Measurements from ENCODE around the gene H19. TPM values are rescaled to one million over a fixed set of nuclear protein-coding genes. Genes with fewer than 3 reads are reported as not detected.

The H19 gene
- total RNA-seq, 2 experiments from 2014 or later: not detected

- H3K36me3 ChIP-seq (ENCODE audit: insufficient read depth, low read length): no peaks in the 10 kb centered on the region
- no peak overlapping the region for H3K27ac Mint-ChIP-seq
- H3K36me3 Mint-ChIP-seq (ENCODE audit: low read depth): no peaks in the 10 kb centered on the region
- no peaks in the 10 kb centered on the region for H3K9me3 ChIP-seq (ENCODE audit: control insufficient read depth in 1 of 2, insufficient read depth in 1 of 2, low read length in 2 of 2)
- H3K4me3 Mint-ChIP-seq: no peak overlapping the region
- no peak for ATAC-seq (ENCODE audit: poor library complexity)
- H3K4me1 Mint-ChIP-seq (ENCODE audit: low read depth): no peaks in the 10 kb centered on the region
- ChIA-PET POLR2A (no interaction called here), CTCF (no interaction called here)
- TF ChIP-seq CTCF (IDR thresholded peaks at IDR 0.05): no peak
- no peaks in the 10 kb centered on the region for H3K27me3 Mint-ChIP-seq
- H3K9me3 Mint-ChIP-seq: no peaks in the 10 kb centered on the region
- intact Hi-C loops (cut with DNase I, micrococcal nuclease): no loop called here
- H3K4me1 ChIP-seq (ENCODE audit: insufficient read depth, low read length): no peaks in the 10 kb centered on the region
- no peaks in the 10 kb centered on the region for H3K27me3 ChIP-seq (ENCODE audit: control insufficient read depth in 1 of 2, insufficient read depth in 2 of 2, low read length in 2 of 2)
- DNase-seq: no peak
- no peak overlapping the region for H3K27ac ChIP-seq (ENCODE audit: low read depth in 1 of 2, low read length in 2 of 2)
- H3K4me3 ChIP-seq (ENCODE audit: low read length): no peak overlapping the region
Observed at GRCh38 chr11:1987024-1987423, 10.6 kb downstream of the H19 start.

GRCh38 chr11:1983601-1983961, 14.1 kb downstream of the H19 start:
- Histone ChIP-seq H3K27ac (ENCODE audit: low read depth in 1 of 2, low read length in 2 of 2) (no peak overlapping the region), H3K9me3 (ENCODE audit: control insufficient read depth in 1 of 2, insufficient read depth in 1 of 2, low read length in 2 of 2) (no peaks in the 10 kb centered on the region), H3K4me3 (ENCODE audit: low read length) (no peak overlapping the region), H3K36me3 (ENCODE audit: insufficient read depth, low read length) (no peaks in the 10 kb centered on the region), H3K4me1 (ENCODE audit: insufficient read depth, low read length) (no peaks in the 10 kb centered on the region), H3K27me3 (ENCODE audit: control insufficient read depth in 1 of 2, insufficient read depth in 2 of 2, low read length in 2 of 2) (no peaks in the 10 kb centered on the region)
- ATAC-seq (ENCODE audit: poor library complexity) (no peak), DNase-seq (no peak)
- intact Hi-C loops (cut with DNase I, micrococcal nuclease): no loop called here
- Mint-ChIP-seq H3K27me3 (no peaks in the 10 kb centered on the region), H3K9me3 (no peaks in the 10 kb centered on the region), H3K27ac (no peak overlapping the region), H3K36me3 (ENCODE audit: low read depth) (no peaks in the 10 kb centered on the region), H3K4me3 (no peak overlapping the region), H3K4me1 (ENCODE audit: low read depth) (no peaks in the 10 kb centered on the region)
- no peak for TF ChIP-seq CTCF (IDR thresholded peaks at IDR 0.05)
- CTCF ChIA-PET: no interaction called here
- POLR2A ChIA-PET: no interaction called here

GRCh38 chr11:1982873-1983600, 14.6 kb downstream of the H19 start:
- no peak for TF ChIP-seq CTCF (IDR thresholded peaks at IDR 0.05)
- no peak overlapping the region for H3K4me3 Mint-ChIP-seq
- Histone ChIP-seq H3K27me3 (ENCODE audit: control insufficient read depth in 1 of 2, insufficient read depth in 2 of 2, low read length in 2 of 2) (no peaks in the 10 kb centered on the region), H3K36me3 (ENCODE audit: insufficient read depth, low read length) (no peaks in the 10 kb centered on the region), H3K9me3 (ENCODE audit: control insufficient read depth in 1 of 2, insufficient read depth in 1 of 2, low read length in 2 of 2) (no peaks in the 10 kb centered on the region), H3K4me1 (ENCODE audit: insufficient read depth, low read length) (no peaks in the 10 kb centered on the region), H3K4me3 (ENCODE audit: low read length) (no peak overlapping the region), H3K27ac (ENCODE audit: low read depth in 1 of 2, low read length in 2 of 2) (no peak overlapping the region)
- ChIA-PET POLR2A (no interaction called here), CTCF (no interaction called here)
- no peaks in the 10 kb centered on the region for H3K36me3 Mint-ChIP-seq (ENCODE audit: low read depth)
- no peak for DNase-seq
- H3K27me3 Mint-ChIP-seq: no peaks in the 10 kb centered on the region
- no peaks in the 10 kb centered on the region for H3K9me3 Mint-ChIP-seq
- intact Hi-C loops (cut with DNase I, micrococcal nuclease): no loop called here
- no peak overlapping the region for H3K27ac Mint-ChIP-seq
- no peaks in the 10 kb centered on the region for H3K4me1 Mint-ChIP-seq (ENCODE audit: low read depth)
- ATAC-seq (ENCODE audit: poor library complexity): no peak

Data from CD4-positive, alpha-beta T cell (primary cell).